ENCODE measurements around the gene MARCHF10. TPM values are rescaled to one million over a fixed set of nuclear protein-coding genes. Genes with fewer than 3 reads are reported as not detected.
A peak's percentile ranks its signal among the peaks of the same experiment; 100 is the strongest.

The MARCHF10 gene
- total and polyA plus RNA-seq, 9 of the 15 experiments (the other 6 are each of a cell fraction or from before 2014, with no cell fraction given): not detected

- TF ChIP-seq E2F8 (IDR thresholded peaks at IDR 0.05; ENCODE audit: low read depth, partially characterized antibody) (no peak), ILF3 (IDR thresholded peaks at IDR 0.05; ENCODE audit: borderline replicate concordance) (no peak), EGR1 (conservative IDR thresholded peaks at IDR 0.05) (peak; percentile 40), SRSF9 (IDR thresholded peaks at IDR 0.05; ENCODE audit: borderline replicate concordance, low read depth, low read length) (no peak), ETV1 (tag; conservative IDR thresholded peaks at IDR 0.05; ENCODE audit: low read depth) (no peak), ZBTB12 (CRISPR knock-in tag; IDR thresholded peaks at IDR 0.05) (no peak), ZNF668 (CRISPR knock-in tag; IDR thresholded peaks at IDR 0.05) (no peak), ZBTB26 (CRISPR knock-in tag; IDR thresholded peaks at IDR 0.05) (no peak), L3MBTL2 (IDR thresholded peaks at IDR 0.05) (no peak), ZNF512 (tag; IDR thresholded peaks at IDR 0.05) (no peak), ZNF274 (IDR thresholded peaks at IDR 0.05; ENCODE audit: borderline replicate concordance, low read depth, low read length) (no peak)
- TF ChIP-seq, protein P1, sequence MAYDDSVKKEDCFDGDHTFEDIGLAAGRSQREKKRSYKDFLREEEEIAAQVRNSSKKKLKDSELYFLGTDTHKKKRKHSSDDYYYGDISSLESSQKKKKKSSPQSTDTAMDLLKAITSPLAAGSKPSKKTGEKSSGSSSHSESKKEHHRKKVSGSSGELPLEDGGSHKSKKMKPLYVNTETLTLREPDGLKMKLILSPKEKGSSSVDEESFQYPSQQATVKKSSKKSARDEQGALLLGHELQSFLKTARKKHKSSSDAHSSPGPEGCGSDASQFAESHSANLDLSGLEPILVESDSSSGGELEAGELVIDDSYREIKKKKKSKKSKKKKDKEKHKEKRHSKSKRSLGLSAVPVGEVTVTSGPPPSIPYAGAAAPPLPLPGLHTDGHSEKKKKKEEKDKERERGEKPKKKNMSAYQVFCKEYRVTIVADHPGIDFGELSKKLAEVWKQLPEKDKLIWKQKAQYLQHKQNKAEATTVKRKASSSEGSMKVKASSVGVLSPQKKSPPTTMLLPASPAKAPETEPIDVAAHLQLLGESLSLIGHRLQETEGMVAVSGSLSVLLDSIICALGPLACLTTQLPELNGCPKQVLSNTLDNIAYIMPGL (CRISPR knock-in tag; IDR thresholded peaks at IDR 0.05): no peak
- TF ChIP-seq, protein P2, sequence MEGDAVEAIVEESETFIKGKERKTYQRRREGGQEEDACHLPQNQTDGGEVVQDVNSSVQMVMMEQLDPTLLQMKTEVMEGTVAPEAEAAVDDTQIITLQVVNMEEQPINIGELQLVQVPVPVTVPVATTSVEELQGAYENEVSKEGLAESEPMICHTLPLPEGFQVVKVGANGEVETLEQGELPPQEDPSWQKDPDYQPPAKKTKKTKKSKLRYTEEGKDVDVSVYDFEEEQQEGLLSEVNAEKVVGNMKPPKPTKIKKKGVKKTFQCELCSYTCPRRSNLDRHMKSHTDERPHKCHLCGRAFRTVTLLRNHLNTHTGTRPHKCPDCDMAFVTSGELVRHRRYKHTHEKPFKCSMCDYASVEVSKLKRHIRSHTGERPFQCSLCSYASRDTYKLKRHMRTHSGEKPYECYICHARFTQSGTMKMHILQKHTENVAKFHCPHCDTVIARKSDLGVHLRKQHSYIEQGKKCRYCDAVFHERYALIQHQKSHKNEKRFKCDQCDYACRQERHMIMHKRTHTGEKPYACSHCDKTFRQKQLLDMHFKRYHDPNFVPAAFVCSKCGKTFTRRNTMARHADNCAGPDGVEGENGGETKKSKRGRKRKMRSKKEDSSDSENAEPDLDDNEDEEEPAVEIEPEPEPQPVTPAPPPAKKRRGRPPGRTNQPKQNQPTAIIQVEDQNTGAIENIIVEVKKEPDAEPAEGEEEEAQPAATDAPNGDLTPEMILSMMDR (IDR thresholded peaks at IDR 0.05 in 2 of 3, conservative IDR thresholded peaks at IDR 0.05 in 1 of 3; ENCODE audit: insufficient read depth in 2 of 3, low read depth in 1 of 3, low read length in 3 of 3): peak in 2 of 3 experiments; percentile 22 to 32; a peak in 1 of 6 replicates
- TF ChIP-seq, protein P3, sequence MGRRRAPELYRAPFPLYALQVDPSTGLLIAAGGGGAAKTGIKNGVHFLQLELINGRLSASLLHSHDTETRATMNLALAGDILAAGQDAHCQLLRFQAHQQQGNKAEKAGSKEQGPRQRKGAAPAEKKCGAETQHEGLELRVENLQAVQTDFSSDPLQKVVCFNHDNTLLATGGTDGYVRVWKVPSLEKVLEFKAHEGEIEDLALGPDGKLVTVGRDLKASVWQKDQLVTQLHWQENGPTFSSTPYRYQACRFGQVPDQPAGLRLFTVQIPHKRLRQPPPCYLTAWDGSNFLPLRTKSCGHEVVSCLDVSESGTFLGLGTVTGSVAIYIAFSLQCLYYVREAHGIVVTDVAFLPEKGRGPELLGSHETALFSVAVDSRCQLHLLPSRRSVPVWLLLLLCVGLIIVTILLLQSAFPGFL (CRISPR knock-in tag; IDR thresholded peaks at IDR 0.05): no peak
Measured at GRCh38 chr17:62727916-62728672, 80.0 kb downstream of the MARCHF10 start (continued).

Data from K562 (cell line).